GM18519 (cell line): ENCODE results near the gene PIP5K1B.

ENCODE experiments used
- ATAC-seq: cut with Tn5 transposase; IDR thresholded peaks from one replicate; pipeline ENCODE4 v1.9.1; 2021; ENCODE audit warnings: mild to moderate bottlenecking, moderate library complexity; ENCODE audit not compliant: unreplicated experiment, low FRiP score

PIP5K1B gene

GRCh38 chr9:68895741-68896478, 190.9 kb downstream of the PIP5K1B start:
- ATAC-seq, result peak; percentile 77

- ATAC-seq, result no peak
Observed at GRCh38 chr9:68896486-68896885, 191.4 kb downstream of the PIP5K1B start.

- no peak for ATAC-seq
Observed at GRCh38 chr9:68897577-68898145, 192.6 kb downstream of the PIP5K1B start.

GRCh38 chr9:68898781-68899439, 193.9 kb downstream of the PIP5K1B start:
- ATAC-seq, result no peak

GRCh38 chr9:68904454-68904853, 199.4 kb downstream of the PIP5K1B start:
- no peak for ATAC-seq

GRCh38 chr9:68905129-68905528, 200.1 kb downstream of the PIP5K1B start:
- ATAC-seq, result no peak

- no peak for ATAC-seq
Observed at GRCh38 chr9:68907910-68908309, 202.9 kb downstream of the PIP5K1B start.

- no peak for ATAC-seq
Observed at GRCh38 chr9:68912561-68912960, 207.5 kb downstream of the PIP5K1B start.

- no peak for ATAC-seq
Observed at GRCh38 chr9:68913054-68913453, 208.0 kb downstream of the PIP5K1B start.

- no peak for ATAC-seq
Observed at GRCh38 chr9:68914751-68915150, 209.7 kb downstream of the PIP5K1B start.

GRCh38 chr9:68919661-68920060, 214.6 kb downstream of the PIP5K1B start:
- ATAC-seq, result peak; percentile 50

- no peak for ATAC-seq
Observed at GRCh38 chr9:68920921-68921320, 215.9 kb downstream of the PIP5K1B start.

GRCh38 chr9:68923480-68923879, 218.4 kb downstream of the PIP5K1B start:
- no peak for ATAC-seq

- no peak for ATAC-seq
Observed at GRCh38 chr9:68925175-68925574, 220.1 kb downstream of the PIP5K1B start.

GRCh38 chr9:68927165-68927564, 222.1 kb downstream of the PIP5K1B start:
- ATAC-seq, result no peak

GRCh38 chr9:68931821-68932220, 226.8 kb downstream of the PIP5K1B start:
- no peak for ATAC-seq

GRCh38 chr9:68932458-68932857, 227.4 kb downstream of the PIP5K1B start:
- no peak for ATAC-seq

- peak; percentile 94 for ATAC-seq
Observed at GRCh38 chr9:68933434-68934328, 228.6 kb downstream of the PIP5K1B start.

GRCh38 chr9:68934329-68934644, 229.2 kb downstream of the PIP5K1B start:
- ATAC-seq, result no peak

- ATAC-seq, result no peak
Observed at GRCh38 chr9:68940573-68940972, 235.5 kb downstream of the PIP5K1B start.
